ENCODE results near the gene C1QTNF2.

DNA sequence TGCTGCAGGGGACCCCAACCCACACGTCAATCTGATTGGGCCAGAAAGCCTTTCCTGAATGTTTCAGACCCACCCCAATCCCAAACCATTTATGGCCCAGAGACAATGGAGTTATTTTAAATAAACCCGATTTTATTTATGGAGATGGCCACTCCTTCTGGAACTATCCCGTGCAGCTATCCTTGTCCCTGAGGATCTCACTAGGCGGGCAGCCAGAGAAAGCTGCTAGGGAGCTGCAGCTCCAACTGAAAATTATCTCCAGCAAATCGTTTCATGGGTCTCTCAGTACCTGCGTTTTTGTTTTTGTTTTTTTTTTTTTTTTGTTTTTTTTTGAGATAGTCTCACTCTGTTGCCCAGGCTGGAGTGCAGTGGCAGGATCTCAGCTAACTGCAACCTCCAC is 23.0 kb downstream of the C1QTNF2 start:
- TF ChIP-seq POLR2AphosphoS2 (IDR thresholded peaks at IDR 0.05; ENCODE audit: low read depth, low read length): no peak
- TF ChIP-seq POLR2A (IDR thresholded peaks at IDR 0.05; ENCODE audit: low read depth, low read length): no peak
- TF ChIP-seq RFX5 (IDR thresholded peaks at IDR 0.05; ENCODE audit: low read depth, low read length): no peak
- TF ChIP-seq GABPA (IDR thresholded peaks at IDR 0.05; ENCODE audit: low read depth): no peak
- TF ChIP-seq, protein P1, sequence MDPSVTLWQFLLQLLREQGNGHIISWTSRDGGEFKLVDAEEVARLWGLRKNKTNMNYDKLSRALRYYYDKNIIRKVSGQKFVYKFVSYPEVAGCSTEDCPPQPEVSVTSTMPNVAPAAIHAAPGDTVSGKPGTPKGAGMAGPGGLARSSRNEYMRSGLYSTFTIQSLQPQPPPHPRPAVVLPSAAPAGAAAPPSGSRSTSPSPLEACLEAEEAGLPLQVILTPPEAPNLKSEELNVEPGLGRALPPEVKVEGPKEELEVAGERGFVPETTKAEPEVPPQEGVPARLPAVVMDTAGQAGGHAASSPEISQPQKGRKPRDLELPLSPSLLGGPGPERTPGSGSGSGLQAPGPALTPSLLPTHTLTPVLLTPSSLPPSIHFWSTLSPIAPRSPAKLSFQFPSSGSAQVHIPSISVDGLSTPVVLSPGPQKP (IDR thresholded peaks at IDR 0.05; ENCODE audit: low read depth, low read length): no peak
- TF ChIP-seq, protein P2, sequence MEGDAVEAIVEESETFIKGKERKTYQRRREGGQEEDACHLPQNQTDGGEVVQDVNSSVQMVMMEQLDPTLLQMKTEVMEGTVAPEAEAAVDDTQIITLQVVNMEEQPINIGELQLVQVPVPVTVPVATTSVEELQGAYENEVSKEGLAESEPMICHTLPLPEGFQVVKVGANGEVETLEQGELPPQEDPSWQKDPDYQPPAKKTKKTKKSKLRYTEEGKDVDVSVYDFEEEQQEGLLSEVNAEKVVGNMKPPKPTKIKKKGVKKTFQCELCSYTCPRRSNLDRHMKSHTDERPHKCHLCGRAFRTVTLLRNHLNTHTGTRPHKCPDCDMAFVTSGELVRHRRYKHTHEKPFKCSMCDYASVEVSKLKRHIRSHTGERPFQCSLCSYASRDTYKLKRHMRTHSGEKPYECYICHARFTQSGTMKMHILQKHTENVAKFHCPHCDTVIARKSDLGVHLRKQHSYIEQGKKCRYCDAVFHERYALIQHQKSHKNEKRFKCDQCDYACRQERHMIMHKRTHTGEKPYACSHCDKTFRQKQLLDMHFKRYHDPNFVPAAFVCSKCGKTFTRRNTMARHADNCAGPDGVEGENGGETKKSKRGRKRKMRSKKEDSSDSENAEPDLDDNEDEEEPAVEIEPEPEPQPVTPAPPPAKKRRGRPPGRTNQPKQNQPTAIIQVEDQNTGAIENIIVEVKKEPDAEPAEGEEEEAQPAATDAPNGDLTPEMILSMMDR (IDR thresholded peaks at IDR 0.05 in 2 of 3, conservative IDR thresholded peaks at IDR 0.05 in 1 of 3; ENCODE audit: control insufficient read depth in 2 of 3, extremely low read depth in 1 of 3, insufficient read depth in 1 of 3, low read depth in 3 of 3, low read length in 3 of 3): no peak
- TF ChIP-seq SMC3 (IDR thresholded peaks at IDR 0.05; ENCODE audit: borderline replicate concordance, low read length): no peak
- TF ChIP-seq CEBPB (IDR thresholded peaks at IDR 0.05; ENCODE audit: borderline replicate concordance in 1 of 2, low read depth in 2 of 2, low read length in 2 of 2): no peak
- TF ChIP-seq YY1 (IDR thresholded peaks at IDR 0.05; ENCODE audit: low read depth, low read length): no peak
- TF ChIP-seq BHLHE40 (IDR thresholded peaks at IDR 0.05; ENCODE audit: borderline replicate concordance in 1 of 2, low read depth in 2 of 2, low read length in 1 of 2): no peak
- TF ChIP-seq BRCA1 (IDR thresholded peaks at IDR 0.05; ENCODE audit: low read depth, low read length): no peak

All from GM12878 (cell line).